HUDEP-2 (cell line): ENCODE measurements around the gene NMT1.
"Not testable (repeated sequence)": the region's sequence is repeated elsewhere in the genome, so short reads cannot be mapped to it uniquely, and the experiment has no call there.

Experiments
- DNase-seq, 76 experiments: peaks; one replicate each; lab custom pipeline; 2025; ENCODE audit not compliant: unreplicated experiment in 76 of 76; lab: John Stamatoyannopoulos, UW

NMT1 gene

DNA sequence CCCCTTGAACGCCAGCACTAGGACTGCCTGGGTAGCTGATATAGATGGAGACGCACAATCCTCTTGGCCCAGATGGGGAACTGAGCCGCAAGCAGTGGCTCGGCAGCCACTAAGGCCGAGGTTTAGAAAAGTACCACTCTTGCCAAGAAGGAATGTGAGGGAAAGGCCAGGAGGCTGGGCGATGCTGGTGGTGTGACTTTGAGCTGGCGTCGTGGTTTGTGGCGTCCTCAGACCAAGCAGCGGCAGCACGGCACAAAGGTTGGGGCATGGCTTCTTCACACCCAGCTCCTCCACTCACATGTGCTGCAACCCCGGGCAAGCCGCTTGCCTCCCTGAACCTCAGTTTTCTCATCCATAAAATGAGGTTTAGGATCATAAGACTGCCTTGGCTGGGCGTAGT lies 25.3 kb upstream of the NMT1 start:
- DNase-seq: no peak

DNA sequence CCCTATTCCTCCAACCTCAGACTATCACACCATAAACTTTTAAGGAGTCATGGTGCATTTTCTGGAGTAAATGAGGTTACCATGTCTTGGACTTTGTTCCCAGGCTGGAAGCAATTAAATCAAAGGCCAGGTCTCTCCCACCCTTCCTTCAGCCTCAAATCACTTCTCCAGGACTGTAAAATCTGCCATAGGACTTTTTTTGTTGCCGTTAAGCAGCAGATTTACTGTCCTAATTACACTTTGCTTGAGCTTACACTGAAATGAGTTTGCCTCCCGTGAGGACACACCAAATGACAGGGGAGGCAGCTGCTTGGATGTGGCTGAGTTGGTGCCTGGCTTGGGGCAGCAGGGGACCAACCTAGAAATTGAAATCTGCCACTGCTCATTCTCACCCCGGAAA lies 24.4 kb upstream of the NMT1 start:
- no peak for DNase-seq

DNA sequence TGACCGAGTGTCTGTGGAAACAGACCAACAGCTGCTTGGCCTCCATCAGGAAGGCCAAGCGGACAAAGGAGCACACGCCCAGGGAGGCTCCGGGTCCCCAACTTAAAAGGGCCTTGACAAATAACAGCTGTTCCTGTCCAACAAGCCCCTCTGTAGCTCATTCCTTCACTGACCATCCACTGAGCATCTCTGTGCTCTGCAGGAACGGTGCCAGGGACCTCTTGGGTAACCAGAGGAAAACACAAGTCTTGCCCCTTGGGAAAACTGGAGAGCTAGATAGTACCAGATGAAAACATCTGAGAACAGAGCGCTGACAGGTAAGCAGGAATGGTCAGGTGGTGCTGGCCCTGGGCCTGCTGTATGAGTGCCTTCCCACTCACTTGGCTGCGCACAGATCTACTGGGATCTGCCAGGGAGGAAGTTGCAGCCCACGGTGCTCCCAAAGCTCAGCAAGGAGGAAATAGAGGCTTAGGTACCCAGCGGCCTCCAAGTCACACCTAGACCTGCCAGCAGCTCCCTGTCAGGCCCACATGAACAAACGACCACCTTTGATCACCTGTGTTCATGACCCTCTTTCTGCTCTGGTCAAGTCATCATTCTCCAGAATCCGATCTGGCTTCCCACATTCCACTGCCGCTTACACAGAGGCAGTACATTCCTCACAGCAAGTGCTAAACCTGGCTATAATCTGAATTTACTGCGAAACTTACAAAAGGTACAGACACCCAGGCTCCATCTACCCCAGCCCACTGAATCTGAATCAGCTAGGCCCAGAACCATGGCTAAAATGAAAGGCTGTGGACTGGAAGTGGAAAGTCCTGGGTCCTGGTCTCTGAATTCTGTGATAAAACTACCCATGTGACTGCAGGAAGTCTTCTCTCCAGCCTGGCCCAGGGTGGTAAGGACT lies 22.1 kb upstream of the NMT1 start:
- DNase-seq: no peak

DNA sequence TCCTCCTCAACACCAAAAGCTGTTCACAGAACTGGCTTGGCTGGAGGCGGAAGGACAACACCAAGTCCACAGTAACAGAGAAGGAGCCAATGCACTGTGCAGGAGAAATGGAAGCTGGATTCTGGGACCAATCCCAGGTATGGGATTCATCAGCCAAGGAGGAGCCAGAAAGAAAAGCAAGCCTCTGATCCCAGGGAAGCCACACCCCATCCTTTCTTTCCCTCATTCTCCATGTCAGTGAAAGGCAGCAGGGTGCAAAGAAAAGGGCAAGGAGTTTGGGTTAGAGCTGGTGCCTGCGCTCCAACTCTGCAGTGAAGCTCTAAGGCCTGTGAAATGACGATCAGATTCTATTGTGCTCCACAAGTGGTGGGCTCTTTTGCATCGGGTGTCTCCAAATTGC lies 20.7 kb upstream of the NMT1 start:
- no peak for DNase-seq

DNA sequence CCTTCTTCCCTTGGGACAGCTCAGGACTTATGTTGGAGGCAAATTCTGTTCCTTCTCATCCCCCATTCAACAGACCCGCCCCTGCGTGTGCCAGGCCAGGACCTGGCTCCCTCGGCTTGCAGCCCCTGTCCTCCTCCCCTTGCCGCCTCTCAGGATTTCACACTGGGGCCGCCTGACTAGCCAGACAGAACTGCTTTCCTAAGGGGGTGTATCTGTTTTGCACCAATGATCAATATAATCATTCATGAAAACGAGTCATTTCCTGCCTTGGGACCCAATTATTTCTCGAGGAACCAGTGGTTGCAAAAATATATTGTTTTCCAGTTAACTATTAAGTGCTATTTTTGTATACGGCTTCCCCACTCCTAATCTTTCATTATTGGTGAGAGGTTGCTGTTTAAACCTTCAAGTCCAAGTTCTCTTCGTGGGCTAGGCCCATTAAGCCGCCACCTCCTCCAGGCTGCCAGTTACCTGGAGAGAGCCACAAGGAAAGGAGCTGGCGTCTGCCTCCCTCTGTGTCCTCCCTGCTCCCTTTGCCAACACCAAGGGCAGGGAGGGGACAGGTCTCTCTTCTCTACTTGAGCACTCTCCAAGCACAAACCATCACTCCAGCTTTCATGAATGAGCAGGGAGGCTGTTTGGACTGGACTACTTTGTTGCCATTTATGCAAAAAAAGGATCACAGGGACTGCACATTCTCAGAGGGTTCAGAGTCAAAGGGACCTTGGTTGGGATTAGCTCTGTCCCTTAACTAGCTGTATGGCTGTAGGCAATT lies 18.6 kb upstream of the NMT1 start:
- DNase-seq: no peak

DNA sequence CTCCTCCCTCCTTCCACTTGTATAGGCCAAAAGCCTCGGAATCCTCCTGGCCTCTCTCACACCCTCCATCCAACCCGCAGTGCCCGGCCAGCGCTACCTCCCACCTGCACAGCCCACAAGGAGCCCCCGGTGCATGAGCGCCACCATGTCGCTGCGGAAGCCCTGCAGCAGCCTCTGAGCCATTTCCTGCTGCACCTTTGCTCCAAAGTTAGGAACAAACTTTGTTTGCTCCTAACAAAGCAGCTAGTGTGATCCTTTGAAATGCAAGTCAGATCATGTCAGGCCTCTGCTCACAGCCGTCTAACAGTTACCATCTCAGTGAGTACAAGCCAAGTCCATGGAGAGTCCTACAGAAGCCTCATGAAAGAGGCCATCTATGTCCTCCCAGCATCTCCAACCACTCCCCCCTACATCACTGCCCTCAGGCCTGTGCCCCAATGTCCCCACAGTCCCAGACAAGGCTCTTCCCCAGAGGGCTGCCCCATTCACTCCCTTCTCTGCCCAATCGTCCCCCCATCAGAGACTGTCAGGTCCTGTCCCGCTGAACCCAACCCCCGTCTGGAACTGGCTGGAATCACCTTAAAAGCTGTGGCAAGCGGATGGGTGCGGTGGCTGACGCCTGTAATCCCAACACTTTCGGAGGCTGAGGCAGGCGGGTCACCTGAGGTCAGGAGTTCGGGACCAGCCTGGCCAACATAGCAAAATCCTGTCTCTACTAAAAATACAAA lies 17.1 kb upstream of the NMT1 start:
- DNase-seq: no peak

DNA sequence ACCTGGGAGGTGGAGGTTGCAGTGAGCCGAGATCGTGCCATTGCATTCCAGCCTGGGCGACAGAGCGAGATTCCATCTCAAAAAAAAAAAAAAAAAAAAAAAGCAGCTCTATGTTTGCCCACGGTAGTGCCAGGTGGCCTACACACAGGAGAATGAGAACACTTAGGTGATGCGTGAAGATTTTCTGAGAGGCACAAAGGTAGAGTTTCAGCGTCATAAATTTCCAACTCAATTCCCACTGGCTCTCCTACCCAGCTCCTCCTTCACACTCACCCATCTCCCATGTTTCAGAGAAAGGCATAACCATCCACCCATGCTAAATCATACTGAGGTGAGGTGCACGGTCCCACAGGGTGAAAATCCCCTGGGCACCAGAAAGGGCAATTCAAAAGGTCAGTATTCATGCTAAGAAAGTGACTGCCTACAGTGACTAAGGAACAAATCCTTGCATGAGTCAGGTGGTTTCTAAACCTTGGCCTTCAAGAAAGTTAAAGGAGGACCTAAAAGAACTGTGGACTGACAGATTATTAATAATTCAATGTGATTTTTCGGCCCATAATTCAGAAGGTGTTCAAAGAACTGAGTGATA lies 14.5 kb upstream of the NMT1 start:
- DNase-seq: no peak

DNA sequence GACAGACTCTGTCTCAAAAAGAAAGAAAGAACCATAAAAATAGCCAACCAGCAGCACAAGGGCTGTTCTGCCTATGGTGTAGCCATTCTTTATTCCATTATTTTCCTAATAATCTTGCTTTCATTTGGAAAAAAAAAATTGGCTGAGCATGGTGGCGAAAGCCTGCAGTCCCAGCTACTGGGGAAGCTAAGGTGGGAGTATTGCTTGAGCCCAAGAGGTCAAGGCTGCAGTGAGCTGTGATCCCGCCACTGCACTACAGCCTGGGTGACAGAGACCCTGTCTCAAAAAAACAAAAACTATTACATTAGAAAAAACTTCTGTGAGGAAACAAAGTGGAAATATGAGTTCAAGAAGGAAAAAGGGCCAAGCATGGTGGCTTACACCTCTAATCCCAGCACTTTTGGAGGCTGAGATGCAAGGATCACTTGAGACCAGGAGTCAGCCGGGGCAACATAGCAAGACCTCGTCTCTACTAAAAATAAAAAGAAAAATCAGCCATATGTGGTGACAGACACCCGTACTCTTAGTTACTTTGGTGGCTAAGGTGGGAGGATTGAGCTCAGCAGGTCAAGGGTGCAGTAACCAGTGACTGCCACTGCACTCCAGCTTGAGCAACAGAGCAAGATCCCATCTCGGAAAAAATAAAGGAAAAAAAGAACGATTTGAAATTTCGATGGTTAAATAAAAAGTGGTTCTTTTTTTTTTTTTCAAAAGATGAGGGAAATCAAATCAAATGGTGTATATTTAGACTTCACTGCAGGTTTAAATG lies 12.1 kb upstream of the NMT1 start:
- DNase-seq: no peak

DNA sequence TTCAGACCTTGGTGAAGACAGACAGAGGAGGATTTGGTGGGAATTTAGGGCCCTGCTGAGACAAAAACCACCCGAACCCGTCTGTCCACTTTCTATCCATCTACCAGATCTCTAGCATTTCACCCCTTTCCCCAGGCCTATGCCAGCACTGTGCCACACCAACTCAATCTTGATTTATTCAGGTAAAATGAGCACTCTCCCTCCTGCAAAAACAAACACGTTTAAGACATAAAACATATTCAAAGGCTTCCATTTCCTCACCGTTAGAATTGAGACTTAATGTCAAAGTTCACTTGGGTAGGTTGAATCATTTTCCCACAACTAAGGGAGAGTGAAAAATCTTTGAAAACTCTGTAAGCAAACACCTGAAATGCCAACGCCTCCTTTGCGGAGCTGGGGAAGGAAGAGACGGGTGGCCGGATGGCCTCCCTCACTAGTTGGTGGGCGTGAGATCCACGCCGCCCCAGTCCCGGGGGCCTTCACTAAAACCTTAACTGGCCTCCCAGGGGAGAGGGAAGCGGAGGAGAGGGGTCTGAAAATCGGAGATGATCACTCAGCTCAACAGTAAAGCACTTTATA lies 10.5 kb upstream of the NMT1 start:
- DNase-seq: peak in 5 of 76 experiments; percentile 12 to 44 (median 17)

DNA sequence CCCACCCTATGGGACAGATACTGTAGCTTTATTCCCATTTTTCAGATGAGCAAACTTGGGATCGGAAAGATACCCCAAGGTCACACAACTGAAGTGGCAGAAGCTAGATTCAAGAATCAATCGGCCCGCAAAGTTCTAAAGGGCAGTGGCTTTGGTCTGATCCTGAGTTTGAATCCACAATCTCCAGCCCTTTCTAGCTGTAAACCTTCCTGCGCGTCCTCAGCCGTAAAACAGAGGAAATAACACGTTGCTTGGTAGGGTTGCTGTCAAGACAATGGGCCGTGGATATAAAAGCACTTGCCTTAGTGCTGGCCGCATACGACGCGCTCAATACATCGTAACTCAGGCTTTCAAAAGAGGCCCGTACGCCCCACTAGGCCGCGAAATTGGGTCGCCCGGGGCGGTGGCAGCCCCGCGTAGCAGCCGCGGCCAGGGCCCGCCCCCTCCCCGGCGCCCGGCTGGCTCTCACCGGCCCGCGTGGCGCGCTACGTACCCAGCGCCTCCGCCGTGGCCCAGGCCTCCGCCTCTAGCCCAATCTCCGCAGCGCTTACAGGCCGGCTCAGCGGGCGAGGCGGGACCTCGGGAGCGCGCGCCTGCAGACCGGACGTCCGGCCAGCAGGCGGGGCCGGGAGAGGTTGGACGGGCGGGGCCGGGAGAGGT lies 9.9 kb upstream of the NMT1 start, which contains the start of gene DCAKD:
DCAKD (minus strand) TSS at position 573 of the 660 bp plus-strand sequence. CDS start 16,747 bp downstream, outside the sequence.
- DNase-seq: peak in 74 of 76 experiments; percentile 23 to 95 (median 87)

DNA sequence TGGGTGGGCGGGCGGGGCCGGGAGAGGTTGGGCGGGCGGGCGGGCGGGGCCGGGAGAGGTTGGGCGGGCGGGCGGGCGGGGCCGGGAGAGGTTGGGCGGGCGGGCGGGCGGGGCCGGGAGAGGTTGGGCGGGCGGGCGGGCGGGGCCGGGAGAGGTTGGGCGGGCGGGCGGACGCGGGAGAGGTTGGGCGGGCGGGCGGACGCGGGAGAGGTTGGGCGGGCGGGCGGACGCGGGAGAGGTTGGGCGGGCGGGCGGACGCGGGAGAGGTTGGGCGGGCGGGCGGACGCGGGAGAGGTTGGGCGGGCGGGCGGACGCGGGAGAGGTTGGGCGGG lies 9.4 kb upstream of the NMT1 start:
- not testable (repeated sequence) for DNase-seq

DNA sequence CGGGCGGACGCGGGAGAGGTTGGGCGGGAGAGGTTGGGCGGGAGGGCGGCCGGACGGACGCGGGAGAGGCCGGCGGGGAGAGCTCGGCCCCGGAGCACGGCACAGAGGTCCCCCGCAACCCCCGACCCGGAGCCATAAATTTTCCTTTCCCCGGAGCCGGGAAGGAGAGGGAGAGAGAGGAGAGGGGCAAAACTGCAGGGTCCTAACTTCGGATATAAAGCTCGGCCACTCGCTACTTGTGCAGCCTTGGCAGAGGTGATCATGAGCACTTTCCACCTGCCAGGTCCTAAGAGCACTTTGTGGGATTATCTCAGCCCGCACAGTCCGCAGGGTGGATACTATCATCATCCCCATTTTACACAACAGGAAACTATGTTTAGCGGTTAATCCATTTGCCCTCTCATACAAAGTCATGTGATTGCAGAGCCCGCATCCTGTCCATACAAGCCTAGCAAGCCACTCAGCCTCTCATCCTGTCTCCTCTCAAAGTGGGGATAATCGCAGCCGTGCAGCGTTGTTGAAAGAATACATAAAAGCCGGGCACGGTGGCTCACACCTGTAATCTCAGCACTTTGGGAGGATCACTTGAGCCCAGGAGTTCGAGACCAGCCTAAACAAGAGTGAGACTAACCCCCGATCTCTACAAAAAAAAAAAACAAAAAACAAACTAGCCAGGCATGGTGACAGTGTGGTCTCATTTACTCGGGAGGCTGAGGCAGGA lies 8.9 kb upstream of the NMT1 start:
- peak in 26 of 76 experiments; percentile 4 to 47 (median 20) for DNase-seq

DNA sequence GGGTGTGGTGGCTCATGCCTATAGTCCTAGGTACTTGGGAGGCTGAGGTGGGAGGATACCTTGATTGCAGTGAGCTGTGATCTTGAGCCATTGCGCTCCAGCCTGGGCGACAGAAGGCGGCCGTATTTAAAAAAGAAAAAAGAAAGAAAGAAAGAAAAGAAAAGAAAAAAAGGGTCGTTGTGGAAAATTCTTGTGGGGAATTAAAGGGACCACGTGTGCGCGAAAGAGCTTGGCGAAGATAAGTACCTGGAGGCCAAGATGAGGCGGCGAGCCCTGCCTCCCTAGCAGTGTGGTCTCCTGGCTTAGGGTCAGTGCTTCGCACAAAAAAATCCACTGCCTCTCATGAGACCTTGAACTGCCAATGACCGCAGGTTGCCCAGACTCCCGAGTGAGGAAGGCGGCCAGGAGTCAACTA lies 728 bp upstream of the NMT1 start:
- peak in 4 of 76 experiments; percentile 22 to 39 (median 32) for DNase-seq

DNA sequence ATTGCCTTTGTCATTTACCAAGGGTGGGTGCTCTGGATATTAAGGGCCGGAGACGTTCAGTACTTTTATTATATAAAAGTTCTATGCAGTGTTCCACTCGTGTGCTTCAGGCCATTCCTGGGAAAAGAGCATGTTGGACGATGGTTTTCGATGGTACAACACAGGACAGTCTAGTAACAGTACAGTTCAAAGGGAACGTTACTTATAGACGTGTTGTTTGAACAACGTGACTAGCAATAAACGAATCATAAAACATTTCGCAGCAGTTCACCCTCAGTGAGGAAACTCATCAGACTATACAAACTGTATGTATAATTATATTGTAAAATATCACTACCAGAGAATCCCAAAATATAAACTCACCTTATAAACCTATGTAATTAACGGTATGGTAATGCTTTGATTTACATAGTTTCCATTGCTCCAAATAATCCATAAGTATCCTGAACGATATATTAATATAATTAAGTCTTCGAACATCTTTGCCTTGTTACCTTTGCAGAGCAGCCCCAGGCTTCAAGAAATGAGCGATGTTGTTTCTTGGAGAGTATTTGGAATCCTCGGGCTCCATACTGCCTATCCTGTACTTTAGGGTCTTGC lies 589 bp downstream of the NMT1 start:
- DNase-seq: peak in 1 of 76 experiments; percentile 59

DNA sequence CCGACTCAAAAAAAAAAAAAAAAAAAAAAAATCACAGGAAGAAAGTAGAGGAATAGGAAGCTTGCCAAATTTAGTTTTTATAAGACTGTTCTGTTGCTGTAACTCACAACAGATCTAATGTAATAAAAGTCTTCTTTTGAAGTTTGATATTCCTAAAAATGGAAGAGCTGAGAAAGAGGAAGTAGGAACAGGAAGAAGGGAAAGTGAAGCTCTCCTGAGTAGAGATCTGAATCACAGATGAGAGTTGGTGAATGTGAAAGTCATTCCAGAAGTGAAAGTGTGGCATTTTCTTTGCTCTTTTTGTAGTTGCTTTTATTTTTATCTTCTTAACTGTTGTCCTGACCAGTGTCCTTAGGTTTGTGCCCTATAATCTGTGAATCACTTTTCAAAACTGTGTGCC lies 2.1 kb downstream of the NMT1 start:
- no peak for DNase-seq

DNA sequence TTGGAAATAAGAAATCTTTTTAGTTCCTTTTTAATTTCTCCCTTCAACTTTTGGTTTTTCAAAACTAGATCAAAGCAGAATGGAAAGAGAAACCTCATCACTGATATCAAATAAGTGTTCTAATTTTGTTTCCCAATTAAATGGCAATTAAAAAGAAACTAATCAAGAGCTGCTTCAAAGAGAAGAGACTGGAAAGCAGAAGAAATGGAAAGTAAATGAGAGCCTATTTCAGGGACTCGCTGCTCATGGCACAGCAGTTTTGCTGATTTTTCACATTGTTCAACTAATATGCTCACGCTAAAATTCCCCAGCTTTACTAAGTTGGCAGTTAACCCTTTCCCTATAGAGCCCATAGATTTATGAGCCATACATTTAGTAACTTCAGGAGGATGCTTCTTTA lies 6.5 kb downstream of the NMT1 start:
- DNase-seq: no peak

DNA sequence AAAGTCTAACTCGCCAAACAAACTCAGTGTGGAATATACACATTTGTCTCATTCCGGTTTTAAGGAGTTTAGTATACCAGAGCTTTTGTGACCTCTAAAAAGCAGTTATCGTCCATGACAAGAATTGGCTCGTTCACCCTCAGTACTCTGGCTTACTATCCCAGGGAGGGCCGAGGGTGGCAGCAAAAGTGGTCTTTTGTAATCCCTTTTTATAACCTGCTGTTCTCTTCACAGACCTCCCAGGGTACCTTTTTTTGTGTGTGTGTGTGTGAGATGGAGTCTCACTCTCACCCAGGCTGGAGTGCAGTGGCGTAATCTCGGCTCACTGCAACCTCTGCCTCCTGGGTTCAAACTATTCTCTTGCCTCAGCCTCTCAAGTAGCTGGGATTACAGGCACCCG lies 8.9 kb downstream of the NMT1 start:
- DNase-seq: no peak

DNA sequence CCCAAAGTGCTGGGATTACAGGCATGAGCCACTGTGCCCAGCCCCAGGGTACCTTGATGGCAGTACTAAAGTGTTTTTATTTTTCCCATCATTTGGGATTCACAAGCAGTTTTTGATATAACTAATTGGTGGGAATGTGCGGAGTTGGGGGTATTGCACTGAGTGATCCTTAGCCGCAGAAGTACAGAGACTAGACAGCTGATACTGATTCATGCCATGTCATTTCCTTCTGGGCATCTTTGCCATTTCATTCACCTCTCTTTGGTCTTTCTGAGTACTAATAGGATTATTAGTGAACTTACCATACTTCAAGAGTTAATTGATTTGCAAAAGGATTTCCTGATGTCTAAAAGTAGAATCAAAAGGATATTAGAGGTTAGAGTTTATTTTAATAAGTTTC lies 9.7 kb downstream of the NMT1 start:
- DNase-seq: no peak
